HG03575 (cell line): ENCODE data around the gene CDK14.

ENCODE experiments used
- ATAC-seq: cut with Tn5 transposase; IDR thresholded peaks from one replicate; pipeline ENCODE4 v1.9.1; 2021; ENCODE audit not compliant: unreplicated experiment, insufficient number of reproducible peaks, low FRiP score; ENCODE audit errors: extremely low read depth

CDK14 gene

GRCh38 chr7:90843472-90843871, 247.4 kb downstream of the CDK14 start:
- no peak for ATAC-seq

GRCh38 chr7:90844421-90844820, 248.3 kb downstream of the CDK14 start:
- no peak for ATAC-seq

DNA sequence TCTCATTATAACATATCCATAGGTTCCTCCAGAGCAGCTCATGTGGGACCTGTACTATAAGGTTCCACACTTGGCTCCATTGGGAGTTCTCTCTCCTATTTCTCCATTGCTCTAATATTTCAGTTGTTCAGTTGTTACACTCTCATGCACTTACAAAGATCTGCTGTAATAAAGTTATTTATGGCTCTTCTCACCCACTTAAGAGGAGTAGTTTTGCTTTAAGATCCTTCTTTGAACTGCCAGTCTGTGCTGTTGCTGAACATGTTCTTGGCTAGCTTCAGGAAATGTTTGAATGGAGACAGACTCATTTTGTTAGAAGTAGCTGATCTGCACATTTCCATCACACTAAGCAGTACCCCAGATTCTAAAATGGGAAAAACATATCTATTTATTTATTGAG, 250.1 kb downstream of the CDK14 start:
- no peak for ATAC-seq

- no peak for ATAC-seq
Observed at GRCh38 chr7:90850066-90850465, 253.9 kb downstream of the CDK14 start.

GRCh38 chr7:90850471-90850870, 254.3 kb downstream of the CDK14 start:
- no peak for ATAC-seq

GRCh38 chr7:90853205-90853604, 257.1 kb downstream of the CDK14 start:
- ATAC-seq: no peak

- no peak for ATAC-seq
Observed at GRCh38 chr7:90856351-90857070, 260.4 kb downstream of the CDK14 start.

DNA sequence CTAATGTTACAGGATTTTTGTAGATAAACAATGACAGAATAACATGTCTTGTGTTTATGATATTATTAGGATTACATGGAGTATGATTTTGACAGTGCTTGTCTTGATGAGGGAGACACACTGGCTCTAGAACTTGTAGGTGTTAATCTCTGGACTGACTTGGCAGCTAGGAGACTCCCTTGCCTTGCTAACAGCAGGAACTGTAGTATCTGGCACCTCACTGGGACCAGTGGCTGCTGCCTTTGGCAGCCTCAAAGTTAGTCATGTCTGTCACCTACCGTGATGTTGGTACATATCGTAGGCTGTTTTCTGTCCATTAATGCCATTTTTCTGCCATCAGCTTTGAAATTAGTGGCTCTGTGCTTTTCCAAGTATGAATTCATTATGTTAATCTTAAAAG, 261.5 kb downstream of the CDK14 start:
- no peak for ATAC-seq

DNA sequence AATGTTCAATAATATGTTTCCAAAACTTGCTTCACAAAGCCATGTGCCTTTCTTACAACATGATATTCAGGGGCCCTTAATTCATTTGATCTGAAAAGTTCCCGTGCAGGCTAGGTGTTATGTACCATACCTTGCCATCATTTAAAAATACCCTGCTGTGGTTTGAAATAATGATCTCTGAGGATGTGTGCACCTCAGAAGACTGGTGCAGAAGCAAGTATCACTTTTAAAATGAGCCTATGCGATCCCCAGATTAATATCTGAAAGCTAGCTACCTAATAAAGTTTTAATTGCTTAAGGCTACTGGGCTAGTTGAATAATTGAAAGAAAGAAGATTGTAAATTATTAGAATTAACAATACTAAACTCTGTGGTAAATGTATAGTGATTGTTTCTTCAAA, 262.4 kb downstream of the CDK14 start:
- ATAC-seq: no peak

- ATAC-seq: no peak
Observed at GRCh38 chr7:90859521-90859920, 263.4 kb downstream of the CDK14 start.

GRCh38 chr7:90864088-90864487, 268.0 kb downstream of the CDK14 start:
- ATAC-seq: no peak

DNA sequence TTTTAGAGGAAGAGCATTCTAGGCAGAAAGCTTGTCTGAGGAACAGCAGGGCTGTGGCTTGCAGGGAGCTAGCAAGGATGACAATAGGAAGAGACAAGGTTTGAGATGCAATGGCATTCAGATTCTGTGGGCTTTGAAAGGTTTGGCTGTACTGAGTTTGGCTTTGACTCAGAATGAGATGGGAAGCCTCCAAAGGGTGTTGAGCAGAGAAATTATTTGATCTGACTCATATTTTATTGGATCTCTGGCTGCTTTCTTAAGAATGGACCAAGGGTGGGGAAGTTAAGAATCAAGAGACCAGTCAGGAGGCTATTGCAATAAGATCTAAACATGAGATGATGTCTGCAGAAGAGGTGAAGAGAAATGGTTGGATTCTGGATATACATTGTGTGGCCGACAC, 273.2 kb downstream of the CDK14 start:
- no peak for ATAC-seq

- no peak for ATAC-seq
Observed at GRCh38 chr7:90876701-90877100, 280.6 kb downstream of the CDK14 start.

DNA sequence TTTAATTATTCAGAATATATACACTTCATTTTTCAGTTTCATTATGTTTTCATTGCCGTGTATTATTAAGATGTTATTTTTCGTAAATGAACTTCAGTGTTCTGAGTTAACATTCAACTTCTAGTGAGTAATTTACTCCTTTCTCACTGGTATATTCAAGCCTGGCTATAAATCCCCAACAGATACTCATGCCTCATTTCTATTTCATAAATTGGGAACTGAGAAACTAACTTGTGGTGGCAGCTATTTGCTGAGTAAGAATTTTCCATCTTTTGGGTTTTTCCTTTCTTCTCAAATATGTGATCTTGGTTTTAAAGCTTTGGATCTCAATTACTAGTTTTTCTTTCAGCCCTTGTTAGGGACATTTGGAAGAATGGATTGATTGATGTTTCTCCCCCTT, 281.1 kb downstream of the CDK14 start:
- no peak for ATAC-seq

DNA sequence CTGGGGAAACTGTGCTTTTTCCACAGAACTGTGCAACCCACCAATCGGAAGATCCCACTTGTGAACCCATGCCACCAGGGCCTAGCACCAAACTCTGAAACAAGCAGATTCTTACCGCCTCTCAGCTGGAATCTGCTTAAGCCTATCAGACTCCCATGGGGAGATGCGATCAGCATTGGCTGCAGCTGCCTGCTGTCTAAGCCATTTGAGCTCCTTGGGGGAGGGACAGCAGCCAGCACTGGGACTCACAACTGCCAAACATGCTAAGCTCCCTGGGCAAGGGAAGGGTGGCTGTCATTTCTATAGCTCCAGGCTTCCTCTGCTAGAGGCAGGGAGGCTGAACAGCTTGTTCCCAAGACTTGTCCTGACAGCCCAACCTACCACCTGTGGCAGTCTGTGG, 283.8 kb downstream of the CDK14 start:
- no peak for ATAC-seq

- ATAC-seq: no peak
Observed at GRCh38 chr7:90886416-90886815, 290.3 kb downstream of the CDK14 start.

- no peak for ATAC-seq
Observed at GRCh38 chr7:90889210-90889609, 293.1 kb downstream of the CDK14 start.

DNA sequence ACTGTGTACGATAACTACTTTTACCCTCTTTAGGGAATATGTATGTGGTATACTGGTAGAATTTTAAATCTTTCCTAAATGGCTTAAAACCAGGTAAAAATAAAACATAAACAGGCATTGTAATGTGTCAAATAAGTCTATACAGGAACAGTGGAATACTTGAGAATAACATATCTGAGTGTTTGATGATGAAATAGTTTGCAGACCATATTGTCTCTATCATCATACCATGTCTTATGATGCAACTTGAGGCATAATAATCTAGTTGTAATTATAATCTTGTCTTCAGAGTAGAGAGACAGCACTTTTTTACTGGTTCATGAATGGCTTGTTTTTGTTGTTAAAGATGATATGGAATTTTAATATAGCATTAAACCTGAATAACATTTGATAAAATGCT, 293.5 kb downstream of the CDK14 start:
- ATAC-seq: no peak

GRCh38 chr7:90891529-90891928, 295.4 kb downstream of the CDK14 start:
- ATAC-seq: no peak

GRCh38 chr7:90892213-90892612, 296.1 kb downstream of the CDK14 start:
- ATAC-seq: no peak

GRCh38 chr7:90894122-90894521, 298.0 kb downstream of the CDK14 start:
- no peak for ATAC-seq
